HL-60 (cell line): ENCODE measurements around the gene SAMM50.

Experiments used
- DNase-seq, 2 experiments: peaks; one replicate each; pipeline ENCODE4 v3.0.0-alpha.2; 2010 to 2020; ENCODE audit warnings: low read depth in 1 of 2, low spot score in 1 of 2
- H3K27ac ChIP-seq: fragments of 250-450 bp; sonication (Bioruptor Pico); replicated peaks from 2 replicates; pipeline ENCODE4 v1.5.1; 2020; ENCODE audit warnings: mild to moderate bottlenecking, moderate library complexity
- H3K27me3 ChIP-seq: fragments of 250-450 bp; sonication (Bioruptor Pico); 2 replicates; pipeline ENCODE4 v1.5.1; 2021; ENCODE audit warnings: mild to moderate bottlenecking, moderate library complexity; ENCODE audit not compliant: insufficient read depth, poor library complexity, severe bottlenecking
- H3K4me3 ChIP-seq: replicated peaks from 2 replicates; pipeline ENCODE4 v1.5.1; 2011; ENCODE audit warnings: mild to moderate bottlenecking, control low read depth, low read length; ENCODE audit not compliant: insufficient read depth
- GABPA ChIP-seq: IDR thresholded peaks from 2 replicates; pipeline ENCODE4 v1.6.1; 2012; ENCODE audit warnings: low read depth
- POLR2AphosphoS5 ChIP-seq: IDR thresholded peaks from 2 replicates; pipeline ENCODE4 v1.6.1; 2012; ENCODE audit warnings: low read depth
- SPI1 ChIP-seq: IDR thresholded peaks from 2 replicates; pipeline ENCODE4 v1.6.1; 2012; ENCODE audit warnings: low read depth, mild to moderate bottlenecking, borderline replicate concordance
- TF ChIP-seq, protein P1 (sequence below): IDR thresholded peaks from one replicate; pipeline ENCODE4 v1.5.1; 2011; ENCODE audit warnings: low read length, control low read depth, inconsistent platforms; ENCODE audit not compliant: insufficient read depth
- TF ChIP-seq, protein P2 (sequence below): IDR thresholded peaks from 2 replicates; pipeline ENCODE4 v1.6.1; 2012; ENCODE audit warnings: low read depth; ENCODE audit not compliant: insufficient replicate concordance

SAMM50 gene

DNA sequence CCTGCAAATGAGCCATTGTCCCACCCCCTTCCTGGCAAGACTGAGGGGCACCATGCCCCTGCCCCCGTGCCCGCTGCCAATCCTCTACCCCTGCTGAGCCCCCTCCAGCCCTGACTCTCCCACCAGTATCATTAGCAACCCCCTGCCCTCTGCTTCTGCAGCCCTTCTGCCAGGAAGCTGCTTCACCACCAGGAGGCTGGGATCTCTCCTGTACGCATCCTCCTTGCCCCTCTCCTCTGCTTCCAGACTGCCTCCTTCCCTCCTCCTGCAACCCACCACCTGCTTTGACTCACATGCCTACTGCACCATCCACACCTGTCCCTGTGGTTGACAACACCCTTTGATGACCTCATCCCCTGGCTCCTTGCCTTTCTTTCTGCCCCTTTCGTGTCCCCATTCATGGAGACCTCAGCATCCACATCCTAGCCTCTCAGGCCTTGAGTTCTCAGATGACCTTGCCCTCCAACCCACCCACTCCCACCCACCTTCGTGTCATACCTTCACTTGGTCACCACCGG is 45.0 kb upstream of the SAMM50 start:
- DNase-seq: no peak
- TF ChIP-seq, protein P1, sequence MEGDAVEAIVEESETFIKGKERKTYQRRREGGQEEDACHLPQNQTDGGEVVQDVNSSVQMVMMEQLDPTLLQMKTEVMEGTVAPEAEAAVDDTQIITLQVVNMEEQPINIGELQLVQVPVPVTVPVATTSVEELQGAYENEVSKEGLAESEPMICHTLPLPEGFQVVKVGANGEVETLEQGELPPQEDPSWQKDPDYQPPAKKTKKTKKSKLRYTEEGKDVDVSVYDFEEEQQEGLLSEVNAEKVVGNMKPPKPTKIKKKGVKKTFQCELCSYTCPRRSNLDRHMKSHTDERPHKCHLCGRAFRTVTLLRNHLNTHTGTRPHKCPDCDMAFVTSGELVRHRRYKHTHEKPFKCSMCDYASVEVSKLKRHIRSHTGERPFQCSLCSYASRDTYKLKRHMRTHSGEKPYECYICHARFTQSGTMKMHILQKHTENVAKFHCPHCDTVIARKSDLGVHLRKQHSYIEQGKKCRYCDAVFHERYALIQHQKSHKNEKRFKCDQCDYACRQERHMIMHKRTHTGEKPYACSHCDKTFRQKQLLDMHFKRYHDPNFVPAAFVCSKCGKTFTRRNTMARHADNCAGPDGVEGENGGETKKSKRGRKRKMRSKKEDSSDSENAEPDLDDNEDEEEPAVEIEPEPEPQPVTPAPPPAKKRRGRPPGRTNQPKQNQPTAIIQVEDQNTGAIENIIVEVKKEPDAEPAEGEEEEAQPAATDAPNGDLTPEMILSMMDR: no peak
- TF ChIP-seq POLR2AphosphoS5 (no peak), SPI1 (no peak), GABPA (no peak)
- TF ChIP-seq, protein P2, sequence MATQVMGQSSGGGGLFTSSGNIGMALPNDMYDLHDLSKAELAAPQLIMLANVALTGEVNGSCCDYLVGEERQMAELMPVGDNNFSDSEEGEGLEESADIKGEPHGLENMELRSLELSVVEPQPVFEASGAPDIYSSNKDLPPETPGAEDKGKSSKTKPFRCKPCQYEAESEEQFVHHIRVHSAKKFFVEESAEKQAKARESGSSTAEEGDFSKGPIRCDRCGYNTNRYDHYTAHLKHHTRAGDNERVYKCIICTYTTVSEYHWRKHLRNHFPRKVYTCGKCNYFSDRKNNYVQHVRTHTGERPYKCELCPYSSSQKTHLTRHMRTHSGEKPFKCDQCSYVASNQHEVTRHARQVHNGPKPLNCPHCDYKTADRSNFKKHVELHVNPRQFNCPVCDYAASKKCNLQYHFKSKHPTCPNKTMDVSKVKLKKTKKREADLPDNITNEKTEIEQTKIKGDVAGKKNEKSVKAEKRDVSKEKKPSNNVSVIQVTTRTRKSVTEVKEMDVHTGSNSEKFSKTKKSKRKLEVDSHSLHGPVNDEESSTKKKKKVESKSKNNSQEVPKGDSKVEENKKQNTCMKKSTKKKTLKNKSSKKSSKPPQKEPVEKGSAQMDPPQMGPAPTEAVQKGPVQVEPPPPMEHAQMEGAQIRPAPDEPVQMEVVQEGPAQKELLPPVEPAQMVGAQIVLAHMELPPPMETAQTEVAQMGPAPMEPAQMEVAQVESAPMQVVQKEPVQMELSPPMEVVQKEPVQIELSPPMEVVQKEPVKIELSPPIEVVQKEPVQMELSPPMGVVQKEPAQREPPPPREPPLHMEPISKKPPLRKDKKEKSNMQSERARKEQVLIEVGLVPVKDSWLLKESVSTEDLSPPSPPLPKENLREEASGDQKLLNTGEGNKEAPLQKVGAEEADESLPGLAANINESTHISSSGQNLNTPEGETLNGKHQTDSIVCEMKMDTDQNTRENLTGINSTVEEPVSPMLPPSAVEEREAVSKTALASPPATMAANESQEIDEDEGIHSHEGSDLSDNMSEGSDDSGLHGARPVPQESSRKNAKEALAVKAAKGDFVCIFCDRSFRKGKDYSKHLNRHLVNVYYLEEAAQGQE: no peak
- Histone ChIP-seq H3K27ac (no peak overlapping the region), H3K4me3 (no peak overlapping the region), H3K27me3 (no peaks in the 10 kb centered on the region)

DNA sequence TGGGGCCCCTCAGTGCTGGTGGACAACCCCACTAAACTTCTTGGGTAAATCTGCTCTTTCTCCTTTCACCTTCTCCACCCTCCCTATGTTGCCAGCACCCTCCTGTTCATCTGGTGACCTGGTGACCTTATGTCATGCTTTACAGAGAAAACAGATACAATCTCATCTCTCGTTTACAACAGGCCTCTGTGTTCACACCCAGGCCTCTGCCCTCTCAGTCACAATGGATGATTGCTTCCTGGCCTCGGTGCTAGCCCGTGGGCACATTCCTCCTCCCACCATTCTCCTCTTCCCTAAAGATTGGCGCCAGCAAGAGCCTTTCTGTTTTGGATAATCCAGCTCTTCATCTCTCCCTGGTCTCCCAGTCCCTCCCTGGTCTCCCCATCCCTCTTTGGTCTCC is 43.9 kb upstream of the SAMM50 start:
- Histone ChIP-seq H3K4me3 (no peak overlapping the region), H3K27me3 (no peaks in the 10 kb centered on the region), H3K27ac (no peak overlapping the region)
- TF ChIP-seq POLR2AphosphoS5: no peak
- TF ChIP-seq, protein P2: no peak
- TF ChIP-seq, protein P1: no peak
- no peak for TF ChIP-seq GABPA
- no peak for TF ChIP-seq SPI1
- no peak for DNase-seq

DNA sequence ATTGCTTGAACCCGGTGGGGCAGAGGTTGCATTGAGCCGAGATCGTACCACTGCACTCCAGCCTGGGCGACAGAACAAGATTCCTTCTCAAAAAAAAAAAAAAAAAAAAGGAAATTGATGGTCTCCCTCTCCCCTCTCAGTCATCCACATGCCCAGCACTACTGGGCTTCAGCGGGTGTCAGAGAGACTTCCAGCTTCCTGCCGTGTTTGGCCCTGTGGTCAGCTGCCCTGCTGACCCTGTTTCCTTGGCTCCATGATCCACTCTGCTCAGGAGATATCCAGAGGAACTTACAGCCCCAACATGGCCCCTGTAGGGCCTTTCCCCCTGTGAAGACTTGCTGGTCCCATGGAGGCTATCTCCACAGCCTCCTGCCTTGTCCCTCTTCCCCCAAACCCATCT is 37.7 kb upstream of the SAMM50 start:
- Histone ChIP-seq H3K4me3 (no peak overlapping the region), H3K27ac (no peak overlapping the region), H3K27me3 (no peaks in the 10 kb centered on the region)
- TF ChIP-seq, protein P1: no peak
- TF ChIP-seq POLR2AphosphoS5: no peak
- no peak for TF ChIP-seq SPI1
- no peak for TF ChIP-seq GABPA
- TF ChIP-seq, protein P2: no peak
- no peak for DNase-seq
